ENCODE data around the gene RTRAF. TPM values are rescaled to one million over a fixed set of nuclear protein-coding genes. Genes with fewer than 3 reads are reported as not detected.

RTRAF gene
- total RNA-seq, 1 experiment from 2014 or later = 184 TPM

DNA sequence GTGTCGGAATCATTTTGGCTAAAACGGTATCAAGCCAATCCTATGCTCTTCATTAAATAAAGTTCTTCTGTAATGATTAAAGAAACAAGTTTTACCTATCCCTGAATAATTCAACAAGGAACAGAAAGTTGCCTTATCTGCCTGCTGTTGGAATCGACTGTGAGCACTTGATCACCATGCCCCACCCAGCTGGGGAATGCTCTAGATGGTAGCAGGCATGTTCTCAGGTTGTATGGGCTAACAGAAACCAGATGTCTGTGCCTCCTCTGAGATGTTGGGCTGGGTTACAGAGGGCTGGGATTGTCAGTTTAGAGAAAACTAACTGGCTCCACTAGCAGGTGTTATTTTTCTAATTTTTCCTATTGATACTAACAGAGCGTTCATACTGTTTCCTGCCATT is 28.9 kb downstream of the RTRAF start:
- H3K9me3 ChIP-seq (ENCODE audit: insufficient read depth, low read depth) = no peaks in the 10 kb centered on the region
- H3K27ac ChIP-seq = no peak overlapping the region
- H4K20me1 ChIP-seq (ENCODE audit: insufficient read depth) = no peaks in the 10 kb centered on the region
- TF ChIP-seq, protein P1, sequence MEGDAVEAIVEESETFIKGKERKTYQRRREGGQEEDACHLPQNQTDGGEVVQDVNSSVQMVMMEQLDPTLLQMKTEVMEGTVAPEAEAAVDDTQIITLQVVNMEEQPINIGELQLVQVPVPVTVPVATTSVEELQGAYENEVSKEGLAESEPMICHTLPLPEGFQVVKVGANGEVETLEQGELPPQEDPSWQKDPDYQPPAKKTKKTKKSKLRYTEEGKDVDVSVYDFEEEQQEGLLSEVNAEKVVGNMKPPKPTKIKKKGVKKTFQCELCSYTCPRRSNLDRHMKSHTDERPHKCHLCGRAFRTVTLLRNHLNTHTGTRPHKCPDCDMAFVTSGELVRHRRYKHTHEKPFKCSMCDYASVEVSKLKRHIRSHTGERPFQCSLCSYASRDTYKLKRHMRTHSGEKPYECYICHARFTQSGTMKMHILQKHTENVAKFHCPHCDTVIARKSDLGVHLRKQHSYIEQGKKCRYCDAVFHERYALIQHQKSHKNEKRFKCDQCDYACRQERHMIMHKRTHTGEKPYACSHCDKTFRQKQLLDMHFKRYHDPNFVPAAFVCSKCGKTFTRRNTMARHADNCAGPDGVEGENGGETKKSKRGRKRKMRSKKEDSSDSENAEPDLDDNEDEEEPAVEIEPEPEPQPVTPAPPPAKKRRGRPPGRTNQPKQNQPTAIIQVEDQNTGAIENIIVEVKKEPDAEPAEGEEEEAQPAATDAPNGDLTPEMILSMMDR (conservative IDR thresholded peaks at IDR 0.05) = no peak
- TF ChIP-seq EZH2 (IDR thresholded peaks at IDR 0.05; ENCODE audit: low read depth) = no peak
- H3K79me2 ChIP-seq (ENCODE audit: low read depth) = no peaks in the 10 kb centered on the region
- H3K36me3 ChIP-seq (ENCODE audit: low read depth) = no peaks in the 10 kb centered on the region
- H3K27me3 ChIP-seq (ENCODE audit: insufficient read depth, low read depth) = no peaks in the 10 kb centered on the region
- H3K4me1 ChIP-seq (replicated peaks; ENCODE audit: insufficient read depth) = no peaks in the 10 kb centered on the region
- BruUV-seq (replicated peaks) = no TSS peak
- H3K4me3 ChIP-seq = no peak overlapping the region
- no peak overlapping the region for H3K4me2 ChIP-seq
- no peak overlapping the region for H2AFZ ChIP-seq
- H3F3A ChIP-seq (ENCODE audit: insufficient read depth, low read depth) = 0 out of 2 replicates have a peak, but pooled peaks cover under 1% of the 10 kb centered on the region
- intact Hi-C loops (cut with micrococcal nuclease; ENCODE audit: unreplicated experiment) = loop anchor here (10.0 kb wide), 1 partner anchor 57 kb away; no protein-coding TSS in a partner anchor
- ChIA-PET POLR2A (ENCODE audit: unreplicated experiment) (no interaction called here), CTCF (no interaction called here)
- no peaks in the 10 kb centered on the region for H3K9me2 ChIP-seq (ENCODE audit: insufficient read depth)
- DNase-seq = no peak

DNA sequence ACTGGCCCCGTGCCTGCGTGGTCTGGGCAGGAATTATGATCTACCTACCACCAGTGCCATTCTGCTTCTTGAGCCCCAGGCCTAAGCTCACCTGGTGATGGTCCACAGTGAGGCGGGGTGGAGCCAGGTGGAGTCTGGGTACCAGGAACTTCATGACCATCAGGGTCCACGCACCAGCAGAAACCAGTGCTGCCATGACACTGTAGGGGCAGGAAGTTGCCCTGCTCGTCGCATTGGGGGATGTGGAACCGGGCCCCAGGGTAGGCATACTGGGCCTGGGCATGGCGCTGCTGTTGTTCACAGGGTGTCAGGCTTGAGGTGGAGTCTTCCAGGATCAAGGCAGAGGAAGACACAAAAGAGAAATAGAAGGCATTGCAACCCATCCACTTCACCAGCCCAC is 29.6 kb downstream of the RTRAF start:
- Histone ChIP-seq H2AFZ (no peak overlapping the region), H3K4me1 (replicated peaks; ENCODE audit: insufficient read depth) (no peaks in the 10 kb centered on the region), H3K9me2 (ENCODE audit: insufficient read depth) (no peaks in the 10 kb centered on the region), H3K4me3 (no peak overlapping the region), H3K79me2 (ENCODE audit: low read depth) (no peaks in the 10 kb centered on the region), H3K9me3 (ENCODE audit: insufficient read depth, low read depth) (no peaks in the 10 kb centered on the region), H3K27me3 (ENCODE audit: insufficient read depth, low read depth) (no peaks in the 10 kb centered on the region), H3K4me2 (no peak overlapping the region), H3K27ac (no peak overlapping the region), H3F3A (ENCODE audit: insufficient read depth, low read depth) (no peaks in the 10 kb centered on the region), H3K36me3 (ENCODE audit: low read depth) (no peaks in the 10 kb centered on the region), H4K20me1 (ENCODE audit: insufficient read depth) (no peaks in the 10 kb centered on the region)
- intact Hi-C loops (cut with micrococcal nuclease; ENCODE audit: unreplicated experiment) = loop anchor here (10.0 kb wide), 1 partner anchor 56 kb away; no protein-coding TSS in a partner anchor
- no peak for TF ChIP-seq EZH2 (IDR thresholded peaks at IDR 0.05; ENCODE audit: low read depth)
- TF ChIP-seq, protein P1 (conservative IDR thresholded peaks at IDR 0.05) = no peak
- DNase-seq = no peak
- CTCF ChIA-PET = no interaction called here
- POLR2A ChIA-PET (ENCODE audit: unreplicated experiment) = no interaction called here
- no TSS peak for BruUV-seq (replicated peaks)

DNA sequence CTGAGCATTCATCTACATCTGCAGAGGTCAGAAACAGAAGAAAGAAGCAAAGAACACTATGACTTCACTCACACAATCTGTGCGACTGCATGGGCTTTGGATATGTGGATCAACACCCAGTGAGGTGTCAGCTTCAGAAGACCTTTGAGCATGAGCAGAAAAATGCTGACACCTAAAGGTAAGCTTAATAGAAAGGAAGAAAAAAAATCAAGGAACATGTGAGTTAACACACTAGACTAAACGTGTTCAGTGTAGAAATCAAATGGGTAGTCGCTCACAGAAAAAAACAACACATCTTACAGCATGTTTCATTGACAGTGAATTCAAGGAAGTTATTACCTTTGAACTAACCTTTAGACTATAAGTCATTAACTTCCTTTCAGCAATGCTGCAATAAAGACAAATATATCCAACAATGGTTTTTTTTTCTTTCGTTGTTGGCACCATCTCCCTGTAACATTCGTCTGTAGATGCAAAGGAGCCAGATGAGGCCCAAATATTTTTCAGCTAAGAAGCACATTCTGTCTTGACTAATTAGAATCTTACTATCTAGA is 30.9 kb downstream of the RTRAF start:
- Histone ChIP-seq H3K9me2 (ENCODE audit: insufficient read depth) (no peaks in the 10 kb centered on the region), H3K79me2 (ENCODE audit: low read depth) (no peaks in the 10 kb centered on the region), H2AFZ (no peak overlapping the region), H3K27ac (no peak overlapping the region), H3K9me3 (ENCODE audit: insufficient read depth, low read depth) (no peaks in the 10 kb centered on the region; the same call in 1 of the 2 replicates), H4K20me1 (ENCODE audit: insufficient read depth) (no peaks in the 10 kb centered on the region), H3K27me3 (ENCODE audit: insufficient read depth, low read depth) (no peaks in the 10 kb centered on the region), H3F3A (ENCODE audit: insufficient read depth, low read depth) (no peaks in the 10 kb centered on the region; the same call in 1 of the 2 replicates), H3K36me3 (ENCODE audit: low read depth) (no peaks in the 10 kb centered on the region), H3K4me1 (replicated peaks; ENCODE audit: insufficient read depth) (no peaks in the 10 kb centered on the region), H3K4me2 (no peak overlapping the region), H3K4me3 (no peak overlapping the region)
- TF ChIP-seq, protein P1 (conservative IDR thresholded peaks at IDR 0.05) = no peak
- TF ChIP-seq EZH2 (IDR thresholded peaks at IDR 0.05; ENCODE audit: low read depth) = no peak
- BruUV-seq (replicated peaks) = no TSS peak
- ChIA-PET POLR2A (ENCODE audit: unreplicated experiment) (no interaction called here), CTCF (no interaction called here)
- no peak for DNase-seq
- intact Hi-C loops (cut with micrococcal nuclease; ENCODE audit: unreplicated experiment) = no loop called here

All from PC-9 (cell line).